ENCODE measurements around the gene PDZK1.

- TF ChIP-seq SIN3A (IDR thresholded peaks at IDR 0.05; ENCODE audit: borderline replicate concordance, insufficient read depth, low read length) (no peak), POLR2AphosphoS5 (IDR thresholded peaks at IDR 0.05; ENCODE audit: low read depth, low read length) (no peak), REST (IDR thresholded peaks at IDR 0.05; ENCODE audit: insufficient read depth in 1 of 2, low read depth in 2 of 2, low read length in 2 of 2) (no peak), TAF1 (IDR thresholded peaks at IDR 0.05; ENCODE audit: borderline replicate concordance, insufficient read depth, low read length) (no peak), FOXP2 (optimal IDR thresholded peaks at IDR 0.05; ENCODE audit: borderline replicate concordance, extremely low read depth, extremely low read length, insufficient read depth) (no peak)
Measured at GRCh38 chr1:145747398-145748247, 40.5 kb upstream of the PDZK1 start.
